Upper lobe of left lung (tissue), 6 donors: ENCODE measurements around the gene ARHGAP8. TPM values are rescaled to one million over a fixed set of nuclear protein-coding genes. Genes with fewer than 3 reads are reported as not detected.

Experiments
- ATAC-seq, 2 donors: fragments of 200-7000 bp; cut with Tn5 transposase; one replicate each; pipeline ENCODE4 v1.9.1; 2022; ENCODE audit warnings: mild to moderate bottlenecking in 2 of 2, moderate library complexity in 2 of 2; ENCODE audit not compliant: low FRiP score in 2 of 2
- DNase-seq, 2 donors: peaks; one replicate each; pipeline ENCODE4 v3.0.0-alpha.2; 2019 to 2020
- H3K27ac ChIP-seq, 4 donors: fragments of 200-600 bp; sonication (generic); one replicate each; pipeline ENCODE4 v1.5.1; 2016 to 2019
- H3K27me3 ChIP-seq, 4 donors: fragments of 200-600 bp; sonication (generic); one replicate each; pipeline ENCODE4 v1.5.1; 2017 to 2019
- H3K36me3 ChIP-seq, 4 donors: fragments of 200-600 bp; sonication (generic); one replicate each; pipeline ENCODE4 v1.5.1; 2016 to 2019
- H3K4me1 ChIP-seq, 4 donors: fragments of 200-600 bp; sonication (generic); one replicate each; pipeline ENCODE4 v1.5.1; 2018 to 2019
- H3K4me3 ChIP-seq, 4 donors: fragments of 200-600 bp; sonication (generic); one replicate each; pipeline ENCODE4 v1.5.1; 2017 to 2019; ENCODE audit warnings: mild to moderate bottlenecking in 2 of 4, moderate library complexity in 1 of 4
- H3K9me3 ChIP-seq, 4 donors: fragments of 200-600 bp; sonication (generic); one replicate each; pipeline ENCODE4 v1.5.1; 2018 to 2019
- CTCF ChIP-seq, 6 experiments: fragments of 450-650 bp in 4 of 6; fragments of 200-600 bp in 2 of 6; sonication (generic) in 2 of 6; IDR thresholded peaks; one replicate each; pipeline ENCODE4 v1.5.1; 2016 to 2019; ENCODE audit warnings: antibody characterized with exemption in 6 of 6
- EP300 ChIP-seq, 4 donors: sonication (generic); formaldehyde crosslinking; IDR thresholded peaks; one replicate each; pipeline ENCODE4 v1.5.1; 2017; ENCODE audit warnings: antibody characterized with exemption in 4 of 4, control low read depth in 2 of 4
- POLR2A ChIP-seq, 4 donors: fragments of 450-650 bp; IDR thresholded peaks; one replicate each; pipeline ENCODE4 v1.5.1; 2016 to 2017; ENCODE audit warnings: antibody characterized with exemption in 4 of 4, mild to moderate bottlenecking in 2 of 4
- POLR2AphosphoS5 ChIP-seq, 2 donors: sonication (generic); formaldehyde crosslinking; IDR thresholded peaks; one replicate each; pipeline ENCODE4 v1.5.1; 2017; ENCODE audit warnings: antibody characterized with exemption in 2 of 2
- WGBS, 2 donors: methylation state at CpG; one replicate each; pipeline ENCODE4 v1.1.5; 2017 to 2018; 5-methylcytosine and 5-hydroxymethylcytosine counted together
- total RNA-seq, 6 donors: library from RNA; depleted of rRNA in 4 of 6; stranded (reverse); fragments of >200 nt in 4 of 6; gene quantifications; one replicate each; pipeline versions ENCODE4 v1.1.0 to v1.2.1, GENCODE V29; 2016 to 2021
- donor health status: DM: no; HTN: no; CAD: no; lungs with moderate emphysema.
- donor health status: DM: no; HTN: yes; CAD: no; lungs with severe emphysema.

The ARHGAP8 gene
- total RNA-seq, 6 donors from 2014 or later: 13.8 to 55.5 (median 22.7) TPM

GRCh38 chr22:44755956-44756361, 3.6 kb downstream of the ARHGAP8 start:
- Histone ChIP-seq H3K27ac (peak overlapping the region; percentile 40 to 72 (median 56)), H3K36me3 (no peaks in the 10 kb centered on the region), H3K9me3 (no peaks in the 10 kb centered on the region), H3K4me3 (peak overlapping the region in 1 of 4 donors; percentile 11), H3K27me3 (peaks cover 0 to 11% (median 4%) of the 10 kb centered on the region in 4 donors), H3K4me1 (peaks cover 11 to 32% (median 15%) of the 10 kb centered on the region in 4 donors)
- WGBS, 2 donors: 22 to 35% methylated on average over 7 to 9 of the region's 9 CpGs
- peak in 1 of 2 donors; percentile 74 for ATAC-seq
- TF ChIP-seq POLR2AphosphoS5 (IDR thresholded peaks at IDR 0.05) (no peak), CTCF (IDR thresholded peaks at IDR 0.05) (no peak), EP300 (IDR thresholded peaks at IDR 0.05) (no peak), POLR2A (IDR thresholded peaks at IDR 0.05) (no peak)
- DNase-seq: peak in 1 of 2 donors; percentile 66

GRCh38 chr22:44758344-44758973, 6.1 kb downstream of the ARHGAP8 start:
- TF ChIP-seq POLR2AphosphoS5 (IDR thresholded peaks at IDR 0.05) (no peak), CTCF (IDR thresholded peaks at IDR 0.05) (no peak), POLR2A (IDR thresholded peaks at IDR 0.05) (no peak), EP300 (IDR thresholded peaks at IDR 0.05) (no peak)
- Histone ChIP-seq H3K4me1 (peaks cover 3 to 14% (median 12%) of the 10 kb centered on the region in 4 donors), H3K27me3 (no peaks in the 10 kb centered on the region), H3K4me3 (no peak overlapping the region), H3K9me3 (no peaks in the 10 kb centered on the region), H3K36me3 (no peaks in the 10 kb centered on the region), H3K27ac (no peak overlapping the region)
- no peak for ATAC-seq
- WGBS, 2 donors: 64 to 71% methylated on average over 11 of the region's 11 CpGs
- no peak for DNase-seq

GRCh38 chr22:44759001-44759400, 6.6 kb downstream of the ARHGAP8 start:
- WGBS, 2 donors: 51 to 81% methylated on average over 3 to 6 of the region's 6 CpGs
- Histone ChIP-seq H3K36me3 (no peaks in the 10 kb centered on the region), H3K9me3 (no peaks in the 10 kb centered on the region), H3K4me1 (peaks cover 0 to 11% (median 9%) of the 10 kb centered on the region in 4 donors), H3K27me3 (no peaks in the 10 kb centered on the region), H3K4me3 (no peak overlapping the region), H3K27ac (no peak overlapping the region)
- ATAC-seq (no peak), DNase-seq (no peak)
- TF ChIP-seq CTCF (IDR thresholded peaks at IDR 0.05): no peak
- no peak for TF ChIP-seq EP300 (IDR thresholded peaks at IDR 0.05)
- TF ChIP-seq POLR2AphosphoS5 (IDR thresholded peaks at IDR 0.05): no peak
- no peak for TF ChIP-seq POLR2A (IDR thresholded peaks at IDR 0.05)

- no peaks in the 10 kb centered on the region for H3K27me3 ChIP-seq
- 88 to 91% methylated on average over 15 to 18 of the region's 18 CpGs for WGBS, 2 donors
- H3K9me3 ChIP-seq: no peaks in the 10 kb centered on the region
- peaks cover 0 to 9% (median 8%) of the 10 kb centered on the region in 4 donors for H3K4me1 ChIP-seq
- no peak overlapping the region for H3K4me3 ChIP-seq
- DNase-seq: no peak
- ATAC-seq: no peak
- TF ChIP-seq POLR2A (IDR thresholded peaks at IDR 0.05) (no peak), CTCF (IDR thresholded peaks at IDR 0.05) (no peak), POLR2AphosphoS5 (IDR thresholded peaks at IDR 0.05) (no peak), EP300 (IDR thresholded peaks at IDR 0.05) (no peak)
- no peaks in the 10 kb centered on the region for H3K36me3 ChIP-seq
- no peak overlapping the region for H3K27ac ChIP-seq
Observed at GRCh38 chr22:44759430-44760310, 7.3 kb downstream of the ARHGAP8 start.
